HG02642 (cell line): ENCODE results near the gene CST8.
A peak's percentile ranks its signal among the peaks of the same experiment; 100 is the strongest.
"Not testable (repeated sequence)": the region's sequence is repeated elsewhere in the genome, so short reads cannot be mapped to it uniquely, and the experiment has no call there.

Experiments
- ATAC-seq: cut with Tn5 transposase; IDR thresholded peaks from one replicate; pipeline ENCODE4 v1.9.1; 2021; ENCODE audit warnings: mild to moderate bottlenecking; ENCODE audit not compliant: unreplicated experiment, poor library complexity

Gene CST8

GRCh38 chr20:23473293-23473692 lies 17.6 kb upstream of the CST8 start:
- ATAC-seq: not testable (repeated sequence)

- no peak for ATAC-seq
These were observed 15.5 kb upstream of the CST8 start for GRCh38 chr20:23475395-23475794.

GRCh38 chr20:23476015-23476754 lies 14.7 kb upstream of the CST8 start:
- ATAC-seq: no peak

GRCh38 chr20:23477223-23477622 lies 13.7 kb upstream of the CST8 start:
- no peak for ATAC-seq

- no peak for ATAC-seq
These were observed 11.9 kb upstream of the CST8 start for GRCh38 chr20:23479043-23479442.

GRCh38 chr20:23482138-23482537 lies 8.8 kb upstream of the CST8 start:
- no peak for ATAC-seq

GRCh38 chr20:23484081-23484480 lies 6.8 kb upstream of the CST8 start:
- ATAC-seq: no peak

- no peak for ATAC-seq
These were observed 2.4 kb upstream of the CST8 start for GRCh38 chr20:23488470-23488869.

GRCh38 chr20:23488996-23489395 lies 1.9 kb upstream of the CST8 start:
- no peak for ATAC-seq

GRCh38 chr20:23492292-23492691 lies 1.4 kb downstream of the CST8 start:
- ATAC-seq: no peak

GRCh38 chr20:23493172-23493772 lies 2.4 kb downstream of the CST8 start:
- no peak for ATAC-seq

- ATAC-seq: no peak
These were observed 6.6 kb downstream of the CST8 start for GRCh38 chr20:23497536-23497935.

- ATAC-seq: no peak
These were observed 11.0 kb downstream of the CST8 start for GRCh38 chr20:23501926-23502325.

- ATAC-seq: no peak
These were observed 12.7 kb downstream of the CST8 start for GRCh38 chr20:23503649-23504048.

- no peak for ATAC-seq
These were observed 16.4 kb downstream of the CST8 start for GRCh38 chr20:23507346-23507745.

GRCh38 chr20:23508449-23509229 lies 17.7 kb downstream of the CST8 start:
- ATAC-seq: no peak

- no peak for ATAC-seq
These were observed 18.5 kb downstream of the CST8 start for GRCh38 chr20:23509247-23509913.

GRCh38 chr20:23510000-23510590 lies 19.2 kb downstream of the CST8 start:
- ATAC-seq: no peak

GRCh38 chr20:23513164-23513563 lies 22.2 kb downstream of the CST8 start:
- peak; percentile 58 for ATAC-seq

- ATAC-seq: no peak
These were observed 23.9 kb downstream of the CST8 start for GRCh38 chr20:23514848-23515247.
